Measurements from ENCODE around the gene PDGFA. TPM values are rescaled to one million over a fixed set of nuclear protein-coding genes. Genes with fewer than 3 reads are reported as not detected.

Gene PDGFA
- total RNA-seq (2021; fragmentation: NEBNext Ultra II Directional; extraction: Animal tissue kit (Norgen Biotek cat#: 25700)): 1 to 10 TPM; 7.1 to 8.7 (median 7.8) TPM
- long read RNA-seq, partial matches to known transcripts: 0 of 9 reads
- long read RNA-seq, other reads (novel, unspliced or antisense): 7 of 9 reads

GRCh38 chr7:519484-520390, at the start of gene PDGFA:
PDGFA (minus strand) TSS chr7:519846; CDS start chr7:519001, 845 bp downstream.
- H3K27ac Mint-ChIP-seq: no peak within 1 kb of the TSS; the same call in 1 of the 2 replicates
- H3K27me3 Mint-ChIP-seq (ENCODE audit: insufficient read depth): peaks cover 4% of the 10 kb centered on the region
- DNase-seq: peak; percentile 35
- no peaks in the 10 kb centered on the region for H3K36me3 Mint-ChIP-seq (ENCODE audit: low read depth)
- peaks cover 15% of the 10 kb centered on the region for H3K4me1 Mint-ChIP-seq (ENCODE audit: low read depth)
- peak; percentile 40 for TF ChIP-seq CTCF (IDR thresholded peaks at IDR 0.05)
- H3K4me3 Mint-ChIP-seq: peak within 1 kb of the TSS; percentile 89
- H3K9me3 Mint-ChIP-seq: no peaks in the 10 kb centered on the region

- Mint-ChIP-seq H3K36me3 (ENCODE audit: low read depth) (no peaks in the 10 kb centered on the region), H3K27me3 (ENCODE audit: insufficient read depth) (peaks cover 5% of the 10 kb centered on the region), H3K4me3 (no peak overlapping the region), H3K27ac (no peak overlapping the region), H3K9me3 (no peaks in the 10 kb centered on the region), H3K4me1 (ENCODE audit: low read depth) (no peaks in the 10 kb centered on the region)
- TF ChIP-seq CTCF (IDR thresholded peaks at IDR 0.05): no peak
- no peak for DNase-seq
Measured at GRCh38 chr7:568031-568951, 48.6 kb upstream of the PDGFA start.

- Mint-ChIP-seq H3K4me3 (no peak overlapping the region), H3K9me3 (no peaks in the 10 kb centered on the region), H3K4me1 (ENCODE audit: low read depth) (no peaks in the 10 kb centered on the region), H3K27ac (no peak overlapping the region), H3K27me3 (ENCODE audit: insufficient read depth) (peaks cover 5% of the 10 kb centered on the region), H3K36me3 (ENCODE audit: low read depth) (0 out of 2 replicates have a peak, but pooled peaks cover 4% of the 10 kb centered on the region)
- no peak for TF ChIP-seq CTCF (IDR thresholded peaks at IDR 0.05)
- no peak for DNase-seq
Measured at GRCh38 chr7:567305-567883, 47.7 kb upstream of the PDGFA start.

GRCh38 chr7:566100-566499, 46.5 kb upstream of the PDGFA start:
- Mint-ChIP-seq H3K9me3 (no peaks in the 10 kb centered on the region), H3K36me3 (ENCODE audit: low read depth) (0 out of 2 replicates have a peak, but pooled peaks cover 4% of the 10 kb centered on the region), H3K27ac (no peak overlapping the region), H3K4me3 (no peak overlapping the region), H3K4me1 (ENCODE audit: low read depth) (no peaks in the 10 kb centered on the region), H3K27me3 (ENCODE audit: insufficient read depth) (peaks cover 5% of the 10 kb centered on the region)
- TF ChIP-seq CTCF (IDR thresholded peaks at IDR 0.05): no peak
- DNase-seq: no peak
